Limb (tissue), 2 donors: ENCODE data around the gene CKAP4.
"Not testable (repeated sequence)": the region's sequence is repeated elsewhere in the genome, so short reads cannot be mapped to it uniquely, and the experiment has no call there.

Experiments
- DNase-seq, 2 donors: peaks; one replicate each; pipeline ENCODE4 v3.0.0-alpha.2; 2016; ENCODE audit errors: extremely low spot score in 2 of 2

Gene CKAP4, protein sequence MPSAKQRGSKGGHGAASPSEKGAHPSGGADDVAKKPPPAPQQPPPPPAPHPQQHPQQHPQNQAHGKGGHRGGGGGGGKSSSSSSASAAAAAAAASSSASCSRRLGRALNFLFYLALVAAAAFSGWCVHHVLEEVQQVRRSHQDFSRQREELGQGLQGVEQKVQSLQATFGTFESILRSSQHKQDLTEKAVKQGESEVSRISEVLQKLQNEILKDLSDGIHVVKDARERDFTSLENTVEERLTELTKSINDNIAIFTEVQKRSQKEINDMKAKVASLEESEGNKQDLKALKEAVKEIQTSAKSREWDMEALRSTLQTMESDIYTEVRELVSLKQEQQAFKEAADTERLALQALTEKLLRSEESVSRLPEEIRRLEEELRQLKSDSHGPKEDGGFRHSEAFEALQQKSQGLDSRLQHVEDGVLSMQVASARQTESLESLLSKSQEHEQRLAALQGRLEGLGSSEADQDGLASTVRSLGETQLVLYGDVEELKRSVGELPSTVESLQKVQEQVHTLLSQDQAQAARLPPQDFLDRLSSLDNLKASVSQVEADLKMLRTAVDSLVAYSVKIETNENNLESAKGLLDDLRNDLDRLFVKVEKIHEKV

DNA sequence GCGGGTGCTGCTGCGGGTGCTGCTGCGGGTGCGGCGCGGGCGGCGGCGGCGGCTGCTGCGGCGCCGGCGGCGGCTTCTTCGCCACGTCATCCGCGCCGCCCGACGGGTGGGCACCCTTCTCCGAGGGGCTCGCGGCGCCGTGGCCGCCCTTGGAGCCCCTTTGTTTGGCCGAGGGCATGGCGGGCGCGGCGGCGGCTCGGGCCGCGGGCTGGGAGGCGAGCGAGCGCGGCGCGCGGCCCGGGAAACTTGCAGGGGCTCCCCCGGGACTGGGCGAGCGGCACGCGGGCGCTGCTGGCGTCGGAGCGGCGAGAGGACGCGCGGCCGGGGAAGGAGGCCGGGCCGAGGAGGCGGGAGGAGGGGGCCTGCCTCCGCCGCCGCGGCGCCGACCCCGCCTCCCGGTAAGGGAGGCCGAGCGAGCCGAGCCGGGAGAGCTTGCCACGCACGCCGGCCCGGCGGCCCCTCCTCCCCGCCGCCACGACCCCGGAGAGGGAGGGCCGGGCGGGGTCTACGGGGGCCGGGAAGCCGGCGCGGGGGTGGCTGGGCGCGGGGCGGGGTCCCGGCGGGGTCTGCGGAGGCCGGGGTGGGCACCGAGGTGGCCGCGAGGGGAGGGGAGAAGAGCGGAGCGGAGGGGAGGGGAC, at the start of gene CKAP4:
Gene CKAP4 (minus strand): TSS at position 347 of the 638 bp plus-strand sequence. CDS start 169 bp downstream, at position 178.
- peak; percentile 80 to 91 for DNase-seq

DNA sequence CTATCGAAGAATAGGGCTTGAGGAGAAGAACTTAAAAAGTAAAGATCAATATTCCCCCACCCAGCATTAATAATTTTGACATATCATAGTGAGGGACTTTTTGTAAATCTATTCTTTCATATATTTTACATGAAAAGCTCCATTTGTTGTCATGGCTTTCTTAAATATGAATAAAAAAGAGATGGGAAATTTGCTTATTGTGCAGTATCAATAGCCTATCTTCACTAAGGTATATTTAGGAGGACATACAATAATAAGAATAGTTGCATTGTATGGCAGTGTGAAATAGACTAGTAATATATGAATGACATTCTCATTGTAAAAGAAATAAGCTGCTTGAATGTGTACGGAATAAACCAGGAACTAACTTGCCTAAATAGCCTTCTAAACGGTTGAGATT, 49.3 kb upstream of the CKAP4 start:
- no peak for DNase-seq

DNA sequence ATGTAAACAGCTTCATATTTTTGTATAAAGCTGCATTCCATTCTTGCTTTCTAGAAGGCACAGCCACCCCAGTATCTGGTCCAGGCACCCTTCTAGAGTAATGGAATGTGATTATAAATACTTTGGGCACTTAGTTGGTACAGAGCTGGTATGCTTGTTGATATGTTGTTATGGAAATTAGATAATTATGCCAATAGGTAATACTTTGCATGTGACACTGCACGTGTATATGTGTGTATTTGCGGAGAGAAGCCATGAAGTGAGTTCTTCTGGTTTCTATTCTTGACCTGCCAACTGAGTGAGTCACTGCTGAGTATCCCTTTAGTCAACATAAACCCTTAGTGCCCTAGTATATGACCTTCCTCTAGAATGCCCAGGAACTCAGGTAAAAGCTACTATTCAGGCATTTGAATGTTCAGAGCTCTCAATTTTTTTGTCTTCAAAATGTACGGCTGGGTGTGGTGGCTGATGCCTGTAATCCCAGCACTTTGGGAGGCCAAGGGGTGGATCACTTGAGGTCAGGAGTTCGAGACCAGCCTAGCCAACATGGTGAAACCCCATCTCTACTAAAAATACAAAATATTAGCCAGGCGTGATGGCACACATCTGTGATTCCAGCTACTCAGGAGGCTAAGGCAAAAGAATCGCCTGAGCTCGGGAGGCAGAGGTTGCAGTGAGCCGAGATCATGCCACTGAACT, 48.5 kb upstream of the CKAP4 start:
- DNase-seq: no peak

DNA sequence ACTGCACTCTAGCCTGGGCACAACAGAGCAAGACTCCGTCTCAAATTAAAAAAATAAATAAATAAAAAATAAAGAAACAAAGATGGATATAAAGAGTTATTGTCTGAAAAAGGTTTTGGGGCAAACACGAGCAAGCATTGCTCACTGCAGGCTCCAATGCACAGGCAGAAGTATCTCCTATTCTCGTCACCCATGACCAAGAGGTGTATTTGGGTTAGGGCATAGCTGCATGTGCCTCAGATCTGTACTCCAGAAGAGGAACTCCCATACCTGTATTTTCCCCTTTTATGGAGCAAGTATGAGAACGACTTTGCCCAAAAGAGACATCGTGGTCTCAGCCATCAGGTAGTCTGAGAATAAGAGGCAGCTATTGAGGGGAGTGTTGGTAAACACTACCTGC, 44.5 kb upstream of the CKAP4 start:
- DNase-seq: no peak

DNA sequence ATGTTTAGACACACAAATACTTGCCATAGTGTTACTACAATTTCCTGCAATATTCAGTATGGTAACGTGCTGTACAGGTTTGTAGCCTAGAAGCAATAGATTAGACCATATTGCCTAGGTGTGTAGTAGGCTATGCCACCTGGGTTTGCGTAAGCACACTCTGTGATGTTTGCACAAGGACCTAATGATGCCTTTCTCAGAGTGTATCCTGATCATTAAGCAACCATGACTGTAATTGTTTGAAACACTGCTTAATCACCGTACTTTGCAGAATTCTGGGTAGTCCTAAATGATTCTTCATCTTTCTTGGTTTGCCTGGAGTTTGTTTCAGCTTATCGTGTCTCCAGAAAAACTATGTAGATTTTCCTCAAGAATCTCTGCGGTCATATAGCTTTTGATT, 43.5 kb upstream of the CKAP4 start:
- DNase-seq: no peak

DNA sequence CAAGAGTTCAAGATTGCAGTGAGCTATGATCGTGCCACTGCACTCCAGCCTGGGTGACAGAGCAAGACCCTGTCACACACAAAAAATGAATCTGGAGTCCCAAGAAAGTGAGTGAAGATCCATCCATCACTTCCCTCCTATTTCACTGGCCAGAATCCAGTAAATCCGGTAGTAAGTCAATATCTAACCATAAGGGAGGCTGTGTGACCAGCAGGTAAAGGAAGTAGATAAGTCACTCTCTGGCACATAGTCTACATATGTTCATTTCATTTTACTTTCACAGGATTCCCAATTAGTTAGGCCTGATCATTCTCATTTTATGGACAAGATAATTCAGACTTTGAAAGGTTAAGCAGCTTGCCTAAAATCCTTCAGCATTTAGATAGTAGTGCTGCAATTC, 42.8 kb upstream of the CKAP4 start:
- no peak for DNase-seq

DNA sequence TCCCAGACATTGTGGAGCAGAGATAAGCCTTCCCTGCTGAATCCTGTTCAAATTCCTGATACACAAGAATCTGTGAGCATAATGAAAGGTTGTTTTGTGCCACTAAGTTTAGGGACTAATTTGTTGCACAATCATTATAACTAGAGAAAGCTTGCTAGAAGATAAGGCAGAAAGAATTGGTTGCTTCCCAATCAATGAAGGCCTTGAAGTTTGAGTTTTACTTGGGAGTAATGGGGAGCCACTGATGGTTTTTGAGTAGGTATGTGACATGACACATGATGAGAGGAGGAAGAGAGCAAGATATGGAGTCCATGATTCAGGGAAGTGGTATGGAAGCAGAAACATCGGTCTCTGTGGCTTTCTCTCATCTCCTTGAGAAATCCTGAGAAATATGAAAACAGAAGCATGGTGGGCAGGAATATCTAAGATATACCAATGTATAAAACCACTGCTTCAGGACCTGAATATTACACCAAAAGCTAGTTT, 41.4 kb upstream of the CKAP4 start:
- no peak for DNase-seq

DNA sequence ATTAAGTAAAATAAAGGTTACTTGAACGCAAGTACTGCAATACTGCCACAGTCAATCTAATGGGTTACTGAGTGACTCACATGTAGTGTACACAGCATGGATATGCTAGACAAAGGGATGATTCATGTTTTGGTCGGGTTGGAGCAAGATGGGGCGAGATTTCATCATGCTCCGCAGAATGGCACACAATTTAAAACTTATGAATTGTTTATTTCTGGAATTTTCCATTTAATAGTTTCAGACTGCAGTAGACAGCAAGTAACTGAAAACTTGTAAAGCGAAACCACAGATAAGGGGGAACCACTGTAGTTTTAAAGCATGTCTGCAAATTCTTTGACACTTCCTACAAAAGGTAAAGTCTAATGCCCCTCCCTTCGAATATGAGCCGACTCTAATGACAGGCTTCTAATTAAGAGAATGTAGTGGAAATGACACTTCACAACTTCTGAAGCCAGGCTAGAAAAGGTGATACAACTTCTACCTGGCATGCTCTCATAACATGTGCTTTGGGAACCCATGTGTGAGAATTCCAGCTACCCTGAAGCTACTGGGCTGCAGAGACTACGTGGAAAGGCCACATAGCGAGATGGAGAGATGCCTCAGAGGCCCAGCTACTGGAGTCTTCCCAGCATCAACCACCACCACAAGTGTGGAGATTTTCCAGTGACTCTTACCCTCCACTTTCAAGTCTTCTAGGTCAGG, 40.8 kb upstream of the CKAP4 start:
- DNase-seq: no peak

DNA sequence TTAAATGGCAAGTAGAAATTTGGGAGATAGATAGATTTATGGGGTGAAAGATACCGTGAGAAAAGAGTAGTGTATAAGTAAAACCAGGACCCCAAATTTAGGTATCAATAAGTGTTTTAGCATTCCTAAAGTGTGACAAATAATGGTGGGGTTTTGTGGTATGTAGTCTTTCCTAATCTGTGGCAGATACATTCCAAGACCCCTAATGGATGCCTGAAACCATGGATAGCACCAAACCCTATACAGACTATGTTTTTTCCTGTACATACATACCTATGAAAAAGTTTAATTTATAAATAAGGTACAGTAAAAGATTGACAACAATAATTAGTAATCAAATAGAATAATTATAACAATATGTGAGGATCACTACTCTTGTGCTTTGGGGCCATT, 40.3 kb upstream of the CKAP4 start:
- no peak for DNase-seq

DNA sequence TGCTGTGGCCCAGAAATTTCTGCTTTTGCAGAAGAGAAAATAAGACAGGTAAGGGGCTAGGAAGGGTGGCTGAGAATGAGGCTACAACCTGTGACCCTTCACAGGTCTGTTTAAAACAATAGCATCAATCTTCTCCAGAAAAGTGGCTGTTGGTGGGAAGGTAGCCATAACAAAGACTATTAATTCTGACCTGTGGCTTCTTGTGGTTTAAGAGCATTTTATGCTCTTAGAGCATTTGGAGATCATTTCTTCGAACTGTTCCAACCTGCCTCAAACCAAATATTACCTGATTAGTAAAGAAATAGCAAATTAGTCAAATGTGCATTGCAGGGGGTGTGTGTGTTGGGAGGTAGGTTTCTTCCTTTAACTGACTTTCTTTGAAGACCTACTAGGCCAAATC, 39.5 kb upstream of the CKAP4 start:
- DNase-seq: no peak

DNA sequence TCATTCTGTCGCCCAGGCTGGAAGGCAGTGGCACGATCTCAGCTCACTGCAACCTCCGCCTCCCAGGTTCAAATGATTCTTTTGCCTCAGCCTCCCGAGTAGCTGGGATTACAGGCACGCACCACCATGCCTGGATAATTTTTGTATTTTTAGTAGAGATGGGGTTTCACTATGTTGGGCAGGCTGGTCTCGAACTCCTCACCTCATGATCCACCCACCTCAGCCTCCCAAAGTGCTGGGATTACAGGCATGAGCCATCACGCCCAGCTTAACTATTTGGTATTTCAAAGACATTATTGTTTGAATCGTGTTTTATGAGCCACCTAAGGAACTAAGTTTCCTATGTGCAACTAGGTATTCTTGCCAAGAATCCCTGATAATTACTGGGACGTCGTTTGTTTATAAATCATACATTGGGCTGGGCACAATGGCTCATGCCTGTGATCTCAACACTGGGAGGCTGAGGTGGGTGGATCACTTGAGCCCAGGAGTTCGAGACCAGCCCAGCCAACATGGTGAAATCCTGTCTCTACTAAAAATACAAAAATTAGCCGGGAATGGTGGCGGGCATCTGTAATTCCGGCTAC, 38.8 kb upstream of the CKAP4 start:
- DNase-seq: not testable (repeated sequence)

DNA sequence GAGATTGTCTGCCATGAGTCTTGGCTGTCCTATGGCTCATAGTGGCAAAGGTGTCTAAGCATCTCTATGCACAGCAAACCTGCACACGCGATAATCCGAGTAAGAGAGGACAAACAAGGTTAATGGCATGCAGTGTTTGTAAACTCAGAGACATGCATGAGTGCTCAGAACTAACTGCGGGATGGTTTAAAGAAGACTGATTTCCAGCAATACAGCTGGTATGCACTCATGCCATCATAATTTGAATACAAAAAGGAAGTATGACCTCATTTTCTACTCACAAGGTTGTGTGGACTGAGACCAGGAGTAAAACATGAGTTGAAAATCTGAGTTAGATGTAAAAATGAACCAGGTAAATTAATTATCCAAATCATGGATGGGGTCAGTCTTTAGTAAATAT, 38.2 kb upstream of the CKAP4 start:
- no peak for DNase-seq

DNA sequence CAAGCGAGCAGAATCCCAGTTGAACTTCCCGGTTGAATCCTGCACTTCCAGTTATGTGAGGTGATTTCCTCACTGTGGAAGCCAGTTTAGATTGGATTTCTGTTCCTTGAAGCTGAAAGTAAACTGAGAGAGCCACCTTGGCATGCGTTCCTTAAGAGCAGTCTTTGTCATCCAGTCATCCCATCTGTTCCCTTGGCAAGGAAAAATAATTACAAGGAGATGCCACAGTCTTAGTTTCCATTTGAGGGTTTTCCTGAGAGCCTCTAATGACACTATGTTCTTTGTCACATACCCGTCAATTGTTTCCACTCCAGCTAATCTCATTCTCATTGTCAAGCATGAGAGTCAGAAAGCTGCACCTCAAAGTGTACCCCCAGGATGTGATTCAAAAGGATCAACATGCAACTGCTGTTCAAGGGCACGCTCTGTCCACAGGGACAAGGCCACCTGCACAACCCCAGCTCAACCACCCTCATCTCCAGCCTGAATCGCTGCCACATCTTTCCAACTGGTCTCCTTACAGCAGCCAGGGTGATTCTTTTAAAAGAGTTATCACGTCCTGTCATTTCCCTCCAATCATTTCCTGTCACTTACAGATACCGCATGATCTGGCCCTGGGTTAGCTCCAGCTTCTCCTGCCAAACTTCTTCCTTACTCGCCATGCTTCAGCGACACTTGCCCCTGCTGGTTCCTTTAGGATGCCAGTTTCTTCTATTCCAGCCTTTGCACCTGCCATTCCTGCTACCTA, 36.7 kb upstream of the CKAP4 start:
- no peak for DNase-seq

DNA sequence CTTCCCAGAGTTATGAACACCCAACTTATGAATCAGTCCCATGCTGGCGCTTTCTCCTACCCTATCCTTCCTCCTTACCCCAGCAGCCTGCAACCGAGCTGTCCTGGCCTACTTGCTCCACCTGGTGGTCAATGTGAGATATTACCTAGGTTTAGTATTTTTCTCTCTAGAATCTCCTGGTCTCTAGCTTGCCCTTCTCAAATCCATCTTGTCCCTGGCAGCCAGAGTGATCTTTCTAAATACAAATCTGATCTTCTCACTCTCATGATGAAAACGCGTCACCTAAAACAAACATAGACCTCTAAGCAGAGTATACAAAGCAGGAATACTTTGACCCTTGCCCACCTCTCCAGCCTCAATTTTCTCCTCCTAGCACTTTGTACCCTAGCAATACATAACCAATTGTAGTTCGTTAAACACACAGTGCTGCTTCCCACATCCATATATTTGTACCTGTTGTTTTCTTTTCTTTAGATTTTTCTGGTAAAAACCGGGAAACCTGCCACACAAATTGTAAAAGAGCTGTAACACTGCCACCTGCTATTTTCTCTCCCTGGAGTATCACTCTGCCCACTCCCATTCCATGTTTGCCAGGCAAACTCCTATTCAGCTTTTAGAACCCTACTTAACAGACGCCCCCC, 34.8 kb upstream of the CKAP4 start:
- no peak for DNase-seq

DNA sequence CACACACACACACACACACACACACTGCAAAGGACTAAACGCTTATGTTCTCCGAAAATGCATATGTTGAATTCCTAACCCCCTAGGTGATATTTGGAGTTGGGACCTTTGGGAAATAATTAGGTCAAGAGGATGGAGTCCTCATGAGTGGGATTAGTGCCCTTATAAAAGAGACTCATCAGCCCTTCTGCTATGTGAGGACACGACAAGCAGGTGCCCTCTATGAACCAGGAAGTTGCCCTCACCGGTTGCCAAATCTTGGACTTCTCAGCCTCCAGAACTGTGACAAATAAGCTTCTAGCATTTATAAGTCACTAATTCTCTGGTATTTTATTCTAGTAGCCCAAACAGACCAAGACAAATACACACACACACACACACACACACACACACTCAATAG, 34.0 kb upstream of the CKAP4 start:
- DNase-seq: no peak

DNA sequence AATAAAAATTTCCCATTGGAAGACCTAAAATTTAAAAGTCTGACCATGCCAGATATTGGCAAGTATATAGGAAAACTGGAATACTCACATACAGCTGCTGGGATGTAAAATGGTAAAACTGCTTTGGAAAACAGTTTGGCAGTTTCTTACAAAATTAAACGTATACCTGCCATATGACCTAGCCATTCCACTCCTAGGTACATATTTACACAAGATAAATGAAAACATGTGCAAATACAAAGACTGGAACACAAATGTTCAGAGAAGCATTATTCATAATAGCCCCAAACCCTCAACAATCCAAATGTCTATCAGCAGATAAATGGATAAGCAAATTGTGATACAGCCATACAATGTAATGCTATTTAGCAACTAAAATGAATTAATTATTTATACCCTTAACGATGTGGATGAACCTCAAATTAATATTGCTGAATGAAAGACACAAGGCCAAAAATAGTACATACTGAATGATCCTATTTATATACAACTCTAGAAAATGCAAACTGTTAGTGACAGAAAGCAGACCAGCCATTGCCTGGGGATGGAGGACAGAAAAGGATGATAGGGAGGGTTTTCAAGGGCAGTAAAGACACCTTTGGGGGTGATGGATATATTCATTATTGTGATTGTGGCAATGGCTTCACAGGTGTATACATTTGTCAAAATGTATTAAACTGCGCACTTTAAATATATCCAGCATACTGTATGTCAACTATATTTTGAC, 33.4 kb upstream of the CKAP4 start:
- DNase-seq: no peak

DNA sequence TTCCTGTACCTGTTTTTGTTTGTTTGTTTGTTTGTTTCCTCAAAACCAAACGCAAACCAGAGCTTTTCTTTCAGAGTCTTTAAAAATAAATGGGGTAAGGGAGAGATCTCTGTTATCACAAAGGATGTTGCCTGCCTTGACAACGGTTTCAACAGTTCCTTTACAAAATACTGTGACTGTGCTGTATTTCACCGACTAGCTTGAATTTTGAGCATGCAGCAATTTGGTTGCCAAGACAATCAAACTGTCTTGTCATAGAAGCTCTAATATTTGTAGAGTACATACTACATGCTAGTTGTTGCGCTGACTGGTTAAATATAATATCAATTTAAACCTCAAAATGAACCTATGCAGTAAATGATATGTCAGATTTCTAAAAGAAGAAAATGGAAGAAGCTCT, 32.3 kb upstream of the CKAP4 start:
- no peak for DNase-seq

DNA sequence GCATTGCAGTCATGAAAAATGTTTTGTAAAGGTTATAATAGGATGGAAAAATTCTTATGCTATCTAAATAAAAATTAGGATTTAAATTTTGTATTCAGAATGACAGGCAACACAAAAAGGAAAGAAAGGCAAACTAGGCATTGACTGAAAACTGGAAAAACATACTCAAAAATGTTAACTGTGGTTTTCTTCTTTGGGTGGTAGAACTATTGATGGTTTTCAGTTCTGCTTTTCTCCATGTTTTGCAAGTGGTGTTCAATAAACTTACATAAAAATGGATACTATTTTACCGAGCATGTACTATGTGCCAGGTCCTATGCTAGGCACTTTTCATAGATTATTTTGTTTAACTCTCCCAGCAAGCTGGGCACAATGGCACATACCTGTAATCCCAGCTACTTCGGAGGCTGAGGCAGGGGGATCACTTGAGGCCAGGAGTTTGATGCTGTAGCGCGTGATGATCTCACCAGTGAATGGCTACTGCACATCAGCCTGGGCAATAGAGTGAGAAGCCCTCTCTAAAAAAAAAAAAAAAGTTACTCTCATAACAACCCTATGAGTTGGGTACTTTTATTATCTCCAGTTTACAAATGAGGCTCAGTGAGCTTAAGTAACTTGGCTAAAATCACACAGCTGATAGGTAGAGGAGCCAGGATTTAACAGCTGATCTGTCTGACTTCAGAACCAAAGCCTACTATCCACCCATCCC, 28.4 kb upstream of the CKAP4 start:
- DNase-seq: no peak
